Measurements from ENCODE around the gene ZNF134. TPM values are rescaled to one million over a fixed set of nuclear protein-coding genes. Genes with fewer than 3 reads are reported as not detected.

Gene ZNF134
- polyA plus RNA-seq, result 1 to 10 TPM; 2.8 to 5.1 TPM

- no peaks in the 10 kb centered on the region for H3K27me3 ChIP-seq (ENCODE audit: control insufficient read depth in 1 of 2, insufficient read depth in 2 of 2, low read length in 2 of 2)
- WGBS, 2 donors, result 2% methylated on average over 63 to 64 of the region's 64 CpGs
- H3K9me3 ChIP-seq (ENCODE audit: control insufficient read depth in 2 of 2, insufficient read depth in 1 of 2, low read depth in 1 of 2, low read length in 1 of 2), result peaks cover 25 to 45% of the 10 kb centered on the region in 2 donors
- peak within 1 kb of the TSS; percentile 32 to 86 for H3K27ac ChIP-seq (ENCODE audit: low read depth in 2 of 2, low read length in 1 of 2)
- H3K4me1 ChIP-seq (ENCODE audit: control insufficient read depth in 2 of 2, insufficient read depth in 2 of 2, low read length in 1 of 2), result peaks cover 0 to 4% of the 10 kb centered on the region in 2 donors
- peak within 1 kb of the TSS; percentile 93 to 95 for H3K4me3 ChIP-seq (ENCODE audit: low read depth in 1 of 2, low read length in 2 of 2)
- H3K36me3 ChIP-seq (ENCODE audit: control insufficient read depth in 2 of 2, insufficient read depth in 2 of 2, low read length in 1 of 2), result peaks cover 23 to 25% of the 10 kb centered on the region in 2 donors
These were observed at the start of gene ZNF134 for GRCh38 chr19:57613941-57614743. Gene ZNF134 (plus strand): TSS chr19:57614242. CDS start chr19:57619469, 5,227 bp downstream.

GRCh38 chr19:57566396-57567265 is 47.4 kb upstream of the ZNF134 start:
- peaks cover 0 to 4% of the 10 kb centered on the region in 2 donors for H3K36me3 ChIP-seq (ENCODE audit: control insufficient read depth in 2 of 2, insufficient read depth in 2 of 2, low read length in 1 of 2)
- 53 to 57% methylated on average over 7 of the region's 7 CpGs for WGBS, 2 donors
- peaks cover 17 to 46% of the 10 kb centered on the region in 2 donors for H3K9me3 ChIP-seq (ENCODE audit: control insufficient read depth in 2 of 2, insufficient read depth in 1 of 2, low read depth in 1 of 2, low read length in 1 of 2)
- H3K4me3 ChIP-seq (ENCODE audit: low read depth in 1 of 2, low read length in 2 of 2), result no peak overlapping the region
- no peaks in the 10 kb centered on the region for H3K4me1 ChIP-seq (ENCODE audit: control insufficient read depth in 2 of 2, insufficient read depth in 2 of 2, low read length in 1 of 2)
- H3K27me3 ChIP-seq (ENCODE audit: control insufficient read depth in 1 of 2, insufficient read depth in 2 of 2, low read length in 2 of 2), result no peaks in the 10 kb centered on the region
- H3K27ac ChIP-seq (ENCODE audit: low read depth in 2 of 2, low read length in 1 of 2), result no peak overlapping the region

GRCh38 chr19:57570707-57571106 is 43.3 kb upstream of the ZNF134 start:
- peaks cover 36 to 72% of the 10 kb centered on the region in 2 donors for H3K9me3 ChIP-seq (ENCODE audit: control insufficient read depth in 2 of 2, insufficient read depth in 1 of 2, low read depth in 1 of 2, low read length in 1 of 2)
- peaks cover 27 to 35% of the 10 kb centered on the region in 2 donors for H3K36me3 ChIP-seq (ENCODE audit: control insufficient read depth in 2 of 2, insufficient read depth in 2 of 2, low read length in 1 of 2)

GRCh38 chr19:57572415-57572947 is 41.6 kb upstream of the ZNF134 start:
- Histone ChIP-seq H3K4me3 (ENCODE audit: low read depth in 1 of 2, low read length in 2 of 2) (no peak overlapping the region), H3K9me3 (ENCODE audit: control insufficient read depth in 2 of 2, insufficient read depth in 1 of 2, low read depth in 1 of 2, low read length in 1 of 2) (peaks cover 31 to 74% of the 10 kb centered on the region in 2 donors)

More at GRCh38 chr19:57570707-57571106, 43.3 kb upstream of the ZNF134 start:
- H3K4me1 ChIP-seq (ENCODE audit: control insufficient read depth in 2 of 2, insufficient read depth in 2 of 2, low read length in 1 of 2), result no peaks in the 10 kb centered on the region
- no peak overlapping the region for H3K4me3 ChIP-seq (ENCODE audit: low read depth in 1 of 2, low read length in 2 of 2)
- H3K27me3 ChIP-seq (ENCODE audit: control insufficient read depth in 1 of 2, insufficient read depth in 2 of 2, low read length in 2 of 2), result no peaks in the 10 kb centered on the region
- H3K27ac ChIP-seq (ENCODE audit: low read depth in 2 of 2, low read length in 1 of 2), result no peak overlapping the region

GRCh38 chr19:57576661-57577060 is 37.4 kb upstream of the ZNF134 start:
- peaks cover 25 to 48% of the 10 kb centered on the region in 2 donors for H3K9me3 ChIP-seq (ENCODE audit: control insufficient read depth in 2 of 2, insufficient read depth in 1 of 2, low read depth in 1 of 2, low read length in 1 of 2)
- no peaks in the 10 kb centered on the region for H3K27me3 ChIP-seq (ENCODE audit: control insufficient read depth in 1 of 2, insufficient read depth in 2 of 2, low read length in 2 of 2)
- H3K36me3 ChIP-seq (ENCODE audit: control insufficient read depth in 2 of 2, insufficient read depth in 2 of 2, low read length in 1 of 2), result peaks cover 36 to 38% of the 10 kb centered on the region in 2 donors
- peaks cover 2 to 3% of the 10 kb centered on the region in 2 donors for H3K4me1 ChIP-seq (ENCODE audit: control insufficient read depth in 2 of 2, insufficient read depth in 2 of 2, low read length in 1 of 2)
- no peak overlapping the region for H3K27ac ChIP-seq (ENCODE audit: low read depth in 2 of 2, low read length in 1 of 2)
- no peak overlapping the region for H3K4me3 ChIP-seq (ENCODE audit: low read depth in 1 of 2, low read length in 2 of 2)

More at GRCh38 chr19:57572415-57572947, 41.6 kb upstream of the ZNF134 start:
- Histone ChIP-seq H3K4me1 (ENCODE audit: control insufficient read depth in 2 of 2, insufficient read depth in 2 of 2, low read length in 1 of 2) (no peaks in the 10 kb centered on the region), H3K36me3 (ENCODE audit: control insufficient read depth in 2 of 2, insufficient read depth in 2 of 2, low read length in 1 of 2) (peaks cover 36 to 42% of the 10 kb centered on the region in 2 donors), H3K27me3 (ENCODE audit: control insufficient read depth in 1 of 2, insufficient read depth in 2 of 2, low read length in 2 of 2) (no peaks in the 10 kb centered on the region), H3K27ac (ENCODE audit: low read depth in 2 of 2, low read length in 1 of 2) (no peak overlapping the region)
- 98% methylated on average over 3 of the region's 3 CpGs for WGBS, 2 donors

- Histone ChIP-seq H3K4me3 (ENCODE audit: low read depth in 1 of 2, low read length in 2 of 2) (peak within 1 kb of the TSS; percentile 77 to 89), H3K27me3 (ENCODE audit: control insufficient read depth in 1 of 2, insufficient read depth in 2 of 2, low read length in 2 of 2) (no peaks in the 10 kb centered on the region), H3K36me3 (ENCODE audit: control insufficient read depth in 2 of 2, insufficient read depth in 2 of 2, low read length in 1 of 2) (peaks cover 22 to 26% of the 10 kb centered on the region in 2 donors), H3K27ac (ENCODE audit: low read depth in 2 of 2, low read length in 1 of 2) (peak within 1 kb of the TSS; percentile 69 to 90), H3K9me3 (ENCODE audit: control insufficient read depth in 2 of 2, insufficient read depth in 1 of 2, low read depth in 1 of 2, low read length in 1 of 2) (peaks cover 23 to 44% of the 10 kb centered on the region in 2 donors), H3K4me1 (ENCODE audit: control insufficient read depth in 2 of 2, insufficient read depth in 2 of 2, low read length in 1 of 2) (peaks cover 7 to 10% of the 10 kb centered on the region in 2 donors)
- 0 to 1% methylated on average over 52 to 62 of the region's 62 CpGs for WGBS, 2 donors
These were observed 35.4 kb upstream of the ZNF134 start, which contains the start of gene ZNF416 for GRCh38 chr19:57578487-57579205. Gene ZNF416 (minus strand): TSS chr19:57578911. CDS start chr19:57578704, 207 bp downstream.

- H3K27ac ChIP-seq (ENCODE audit: low read depth in 2 of 2, low read length in 1 of 2), result peak overlapping the region in 1 of 2 donors; percentile 18
These were observed 30.9 kb upstream of the ZNF134 start for GRCh38 chr19:57583104-57583520.

GRCh38 chr19:57583521-57584416 is 30.3 kb upstream of the ZNF134 start, which contains the start of gene ZIK1:
Gene ZIK1 (plus strand): TSS chr19:57584145. CDS start chr19:57584357, 212 bp downstream.
- H3K36me3 ChIP-seq (ENCODE audit: control insufficient read depth in 2 of 2, insufficient read depth in 2 of 2, low read length in 1 of 2), result peaks cover 0 to 4% of the 10 kb centered on the region in 2 donors
- H3K27ac ChIP-seq (ENCODE audit: low read depth in 2 of 2, low read length in 1 of 2), result peak within 1 kb of the TSS in 1 of 2 donors; percentile 42
- H3K9me3 ChIP-seq (ENCODE audit: control insufficient read depth in 2 of 2, insufficient read depth in 1 of 2, low read depth in 1 of 2, low read length in 1 of 2), result peaks cover 18 to 29% of the 10 kb centered on the region in 2 donors
- H3K4me3 ChIP-seq (ENCODE audit: low read depth in 1 of 2, low read length in 2 of 2), result peak within 1 kb of the TSS; percentile 55 to 59
- WGBS, 2 donors, result 5 to 7% methylated on average over 74 to 76 of the region's 76 CpGs
- no peaks in the 10 kb centered on the region for H3K27me3 ChIP-seq (ENCODE audit: control insufficient read depth in 1 of 2, insufficient read depth in 2 of 2, low read length in 2 of 2)
- peaks cover 7 to 15% of the 10 kb centered on the region in 2 donors for H3K4me1 ChIP-seq (ENCODE audit: control insufficient read depth in 2 of 2, insufficient read depth in 2 of 2, low read length in 1 of 2)

More at GRCh38 chr19:57583104-57583520, 30.9 kb upstream of the ZNF134 start:
- Histone ChIP-seq H3K27me3 (ENCODE audit: control insufficient read depth in 1 of 2, insufficient read depth in 2 of 2, low read length in 2 of 2) (no peaks in the 10 kb centered on the region), H3K36me3 (ENCODE audit: control insufficient read depth in 2 of 2, insufficient read depth in 2 of 2, low read length in 1 of 2) (no peaks in the 10 kb centered on the region), H3K4me1 (ENCODE audit: control insufficient read depth in 2 of 2, insufficient read depth in 2 of 2, low read length in 1 of 2) (peaks cover 7 to 16% of the 10 kb centered on the region in 2 donors), H3K4me3 (ENCODE audit: low read depth in 1 of 2, low read length in 2 of 2) (peak overlapping the region; percentile 55 to 59), H3K9me3 (ENCODE audit: control insufficient read depth in 2 of 2, insufficient read depth in 1 of 2, low read depth in 1 of 2, low read length in 1 of 2) (peaks cover 15 to 22% of the 10 kb centered on the region in 2 donors)
- WGBS, 2 donors, result 41 to 43% methylated on average over 21 of the region's 21 CpGs

Data from esophagus (tissue), 2 donors.